OCI-LY1 (cell line): ENCODE data around the gene SUPT3H.

Source experiments
- CTCF ChIP-seq: fragments of 200-600 bp; sonication (generic), shearing (Covaris generic); IDR thresholded peaks from 2 replicates; pipeline ENCODE4 v1.5.1; 2017; ENCODE audit warnings: mild to moderate bottlenecking, antibody characterized with exemption, low read length, moderate library complexity, mixed read lengths
- EZH2 ChIP-seq: fragments of 200-600 bp; sonication (generic), shearing (Covaris generic); IDR thresholded peaks from 2 replicates; pipeline ENCODE4 v1.8.0; 2017; ENCODE audit warnings: borderline replicate concordance, mixed run types, mild to moderate bottlenecking, antibody characterized with exemption, low read length, moderate library complexity, mixed read lengths

- no peak for TF ChIP-seq CTCF
- no peak for TF ChIP-seq EZH2
Observed at GRCh38 chr6:45076217-45076930, 301.4 kb downstream of the SUPT3H start.
